Measurements from ENCODE around the gene CTCF. TPM values are rescaled to one million over a fixed set of nuclear protein-coding genes. Genes with fewer than 3 reads are reported as not detected.
A peak's percentile ranks its signal among the peaks of the same experiment; 100 is the strongest.

The CTCF gene
- total and polyA plus RNA-seq, 10 donors: 24.4 to 67.7 (median 48.6) TPM

GRCh38 chr16:67683767-67684166, 121.4 kb downstream of the CTCF start:
- no peak overlapping the region for H3K4me3 ChIP-seq
- TF ChIP-seq POLR2AphosphoS5 (IDR thresholded peaks at IDR 0.05) (no peak), POLR2A (IDR thresholded peaks at IDR 0.05) (no peak), CTCF (IDR thresholded peaks at IDR 0.05 in 8 of 11, conservative IDR thresholded peaks at IDR 0.05 in 3 of 11) (no peak)
- DNase-seq: no peak
- 87 to 96% (median 87%) methylated on average over 4 of the region's 4 CpGs for WGBS, 5 donors
- no peaks in the 10 kb centered on the region for H3K9me3 ChIP-seq
- peaks cover 0 to 60% (median 12%) of the 10 kb centered on the region in 6 donors for H3K36me3 ChIP-seq
- intact Hi-C loops (cut with DNase I; ENCODE audit: low total_unique reads): no loop called here
- no peaks in the 10 kb centered on the region for H3K27me3 ChIP-seq (replicated peaks in 1 of 7)
- H3K27ac ChIP-seq: peak overlapping the region; percentile 36 to 89 (median 81)
- H3K4me1 ChIP-seq: peaks cover 11 to 57% (median 30%) of the 10 kb centered on the region in 6 donors

GRCh38 chr16:67685388-67686112, 123.2 kb downstream of the CTCF start:
- intact Hi-C loops (cut with DNase I; ENCODE audit: low total_unique reads): no loop called here
- DNase-seq: no peak
- H3K27ac ChIP-seq: peak overlapping the region; percentile 32 to 89 (median 81)
- no peaks in the 10 kb centered on the region for H3K9me3 ChIP-seq
- H3K4me1 ChIP-seq: peaks cover 11 to 62% (median 30%) of the 10 kb centered on the region in 6 donors
- peaks cover 0 to 48% (median 12%) of the 10 kb centered on the region in 6 donors for H3K36me3 ChIP-seq
- H3K27me3 ChIP-seq (replicated peaks in 1 of 7): no peaks in the 10 kb centered on the region
- 68 to 73% (median 71%) methylated on average over 16 to 17 of the region's 17 CpGs for WGBS, 5 donors
- H3K4me3 ChIP-seq: peak overlapping the region in 1 of 8 donors; percentile 18
- TF ChIP-seq POLR2AphosphoS5 (IDR thresholded peaks at IDR 0.05): no peak

Small RNAs within 50 kb of the gene (small RNA-seq; reads per million reads assigned to genes)
- 0 reads per million in 4 donors for gene AC027682.3

Other genes starting within 250 kb of the CTCF start
- gene KCTD19, start 235.8 kb upstream of the CTCF start, total RNA-seq: under 1 TPM in 5 of 7 donors, not detected in 2; 0.17 to 0.73 (median 0.47) TPM
- under 1 TPM; 0.16 to 0.36 (median 0.22) TPM for gene KCTD19, start 235.8 kb upstream of the CTCF start, polyA plus RNA-seq
- gene LRRC36, start 235.7 kb upstream of the CTCF start, total RNA-seq: under 1 TPM in 4 of 7 donors, not detected in 3; 0.46 to 0.98 (median 0.75) TPM
- gene LRRC36, start 235.7 kb upstream of the CTCF start, polyA plus RNA-seq: 1 to 10 TPM in 1 of 3 donors, under 1 TPM in 2; 0.48 to 2.3 (median 0.56) TPM
- gene TPPP3, start 169.0 kb upstream of the CTCF start, total RNA-seq: 10 to 100 TPM in 3 of 7 donors, 1 to 10 TPM in 4; 2.5 to 13.9 (median 9.9) TPM
- 10 to 100 TPM in 1 of 3 donors, 1 to 10 TPM in 2; 5.6 to 11.4 (median 7.2) TPM for gene TPPP3, start 169.0 kb upstream of the CTCF start, polyA plus RNA-seq
- 10 to 100 TPM in 6 of 7 donors, 1 to 10 TPM in 1; 9.5 to 31.2 (median 20.6) TPM for gene ZDHHC1, start 146.0 kb upstream of the CTCF start, total RNA-seq
- 1 to 10 TPM; 2.1 to 6.0 (median 2.3) TPM for gene ZDHHC1, start 146.0 kb upstream of the CTCF start, polyA plus RNA-seq
- gene HSD11B2, start 131.4 kb upstream of the CTCF start, total RNA-seq: 10 to 100 TPM in 1 of 7 donors, 1 to 10 TPM in 5, under 1 TPM in 1; 0.85 to 18.3 (median 4.7) TPM
- gene HSD11B2, start 131.4 kb upstream of the CTCF start, polyA plus RNA-seq: 1 to 10 TPM; 1.7 to 4.1 (median 2.8) TPM
- gene ATP6V0D1, start 81.4 kb upstream of the CTCF start, total RNA-seq: 100 to 1,000 TPM in 5 of 7 donors, 10 to 100 TPM in 2; 97.5 to 133 (median 114) TPM
- gene ATP6V0D1, start 81.4 kb upstream of the CTCF start, polyA plus RNA-seq: 10 to 100 TPM; 37.3 to 68.6 (median 40.1) TPM
- gene AGRP, start 79.0 kb upstream of the CTCF start, total RNA-seq: under 1 TPM in 1 of 7 donors, not detected in 6; 0.91 TPM
- gene AGRP, start 79.0 kb upstream of the CTCF start, polyA plus RNA-seq: under 1 TPM; 0.15 to 0.30 (median 0.22) TPM
- 100 to 1,000 TPM; 114 to 242 (median 188) TPM for gene RIPOR1, start 33.7 kb upstream of the CTCF start, total RNA-seq
- gene RIPOR1, start 33.7 kb upstream of the CTCF start, polyA plus RNA-seq: 10 to 100 TPM; 29.9 to 84.7 (median 69.9) TPM
- gene CARMIL2, start 82.6 kb downstream of the CTCF start, total RNA-seq: 10 to 100 TPM; 30.0 to 66.7 (median 50.6) TPM
- 10 to 100 TPM; 48.1 to 92.3 (median 80.1) TPM for gene CARMIL2, start 82.6 kb downstream of the CTCF start, polyA plus RNA-seq
- gene ACD, start 97.7 kb downstream of the CTCF start, total RNA-seq: 10 to 100 TPM; 18.1 to 31.7 (median 24.4) TPM
- 10 to 100 TPM; 16.9 to 25.2 (median 18.1) TPM for gene ACD, start 97.7 kb downstream of the CTCF start, polyA plus RNA-seq
- gene PARD6A, start 98.4 kb downstream of the CTCF start, total RNA-seq: 10 to 100 TPM in 1 of 7 donors, 1 to 10 TPM in 6; 3.3 to 13.8 (median 5.5) TPM
- gene PARD6A, start 98.4 kb downstream of the CTCF start, polyA plus RNA-seq: 10 to 100 TPM in 1 of 3 donors, 1 to 10 TPM in 2; 5.4 to 10.2 (median 8.2) TPM
- 10 to 100 TPM in 5 of 7 donors, 1 to 10 TPM in 2; 9.2 to 18.4 (median 11.4) TPM for gene ENKD1, start 104.2 kb downstream of the CTCF start, total RNA-seq
- 10 to 100 TPM; 13.0 to 21.6 (median 18.7) TPM for gene ENKD1, start 104.2 kb downstream of the CTCF start, polyA plus RNA-seq
- 10 to 100 TPM in 2 of 7 donors, 1 to 10 TPM in 5; 5.2 to 17.3 (median 7.9) TPM for gene C16orf86, start 104.3 kb downstream of the CTCF start, total RNA-seq
- 10 to 100 TPM in 2 of 3 donors, 1 to 10 TPM in 1; 8.9 to 11.1 (median 11.0) TPM for gene C16orf86, start 104.3 kb downstream of the CTCF start, polyA plus RNA-seq
- 10 to 100 TPM; 34.6 to 45.6 (median 41.1) TPM for gene GFOD2, start 156.8 kb downstream of the CTCF start, total RNA-seq
- gene GFOD2, start 156.8 kb downstream of the CTCF start, polyA plus RNA-seq: 10 to 100 TPM; 10.4 to 21.4 (median 11.6) TPM
- gene RANBP10, start 244.0 kb downstream of the CTCF start, total RNA-seq: 10 to 100 TPM; 19.7 to 38.6 (median 25.9) TPM
- gene RANBP10, start 244.0 kb downstream of the CTCF start, polyA plus RNA-seq: 10 to 100 TPM in 1 of 3 donors, 1 to 10 TPM in 2; 6.6 to 10.7 (median 8.1) TPM
- gene TSNAXIP1, start 244.4 kb downstream of the CTCF start, total RNA-seq: 1 to 10 TPM in 1 of 7 donors, under 1 TPM in 6; 0.44 to 2.7 (median 0.80) TPM
- gene TSNAXIP1, start 244.4 kb downstream of the CTCF start, polyA plus RNA-seq: 1 to 10 TPM; 1.0 to 2.3 (median 1.9) TPM

Data from spleen (tissue), 11 donors.